Chondrocyte (in vitro differentiated cells): ENCODE data around the gene TPSG1. TPM values are rescaled to one million over a fixed set of nuclear protein-coding genes. Genes with fewer than 3 reads are reported as not detected.

Experiments used
- DNase-seq: peaks from one replicate; pipeline ENCODE4 v3.0.0; 2021; ENCODE audit warnings: mixed read lengths, low spot score
- H3K27ac Mint-ChIP-seq: one replicate; pipeline ENCODE4 v1.8.0; 2021; ENCODE audit warnings: mild to moderate bottlenecking, moderate library complexity, mixed read lengths; ENCODE audit not compliant: unreplicated experiment
- H3K27me3 Mint-ChIP-seq: 2 replicates; pipeline ENCODE4 v1.8.0; 2021; ENCODE audit warnings: low read depth, mixed read lengths
- H3K36me3 Mint-ChIP-seq: 2 replicates; pipeline ENCODE4 v1.8.0; 2021; ENCODE audit warnings: low read depth, mixed read lengths
- H3K4me1 Mint-ChIP-seq: 2 replicates; pipeline ENCODE4 v1.8.0; 2021; ENCODE audit warnings: low read depth, mild to moderate bottlenecking, mixed read lengths
- H3K4me3 Mint-ChIP-seq: one replicate; pipeline ENCODE4 v1.8.0; 2021; ENCODE audit warnings: mild to moderate bottlenecking, moderate library complexity, mixed read lengths; ENCODE audit not compliant: unreplicated experiment
- H3K9me3 Mint-ChIP-seq: 2 replicates; pipeline ENCODE4 v1.8.0; 2021; ENCODE audit warnings: low read depth, mixed read lengths
- CTCF ChIP-seq: fragments of 200-600 bp; sonication (generic); IDR thresholded peaks from 2 replicates; pipeline ENCODE4 v1.5.0; 2021; ENCODE audit warnings: antibody characterized with exemption, mild to moderate bottlenecking, moderate library complexity
- total RNA-seq: library from RNA; stranded (reverse); gene quantifications from 3 replicates; pipeline ENCODE4 v1.2.1, GENCODE V29; 2021

The TPSG1 gene
- total RNA-seq, 1 donor from 2014 or later, result not detected

GRCh38 chr16:1213796-1214372, 11.2 kb downstream of the TPSG1 start:
- DNase-seq, result no peak
- TF ChIP-seq CTCF, result no peak
- H3K4me1 Mint-ChIP-seq, result no peaks in the 10 kb centered on the region
- no peak overlapping the region for H3K27ac Mint-ChIP-seq
- no peaks in the 10 kb centered on the region for H3K27me3 Mint-ChIP-seq
- no peak overlapping the region for H3K4me3 Mint-ChIP-seq
- no peaks in the 10 kb centered on the region for H3K9me3 Mint-ChIP-seq
- H3K36me3 Mint-ChIP-seq, result peaks cover 18% of the 10 kb centered on the region

GRCh38 chr16:1213231-1213630, 11.8 kb downstream of the TPSG1 start:
- Mint-ChIP-seq H3K4me1 (no peaks in the 10 kb centered on the region), H3K9me3 (no peaks in the 10 kb centered on the region), H3K27ac (no peak overlapping the region), H3K27me3 (no peaks in the 10 kb centered on the region), H3K4me3 (no peak overlapping the region), H3K36me3 (peaks cover 19% of the 10 kb centered on the region)
- no peak for TF ChIP-seq CTCF
- no peak for DNase-seq

GRCh38 chr16:1212616-1213194, 12.4 kb downstream of the TPSG1 start:
- TF ChIP-seq CTCF, result no peak
- H3K4me1 Mint-ChIP-seq, result no peaks in the 10 kb centered on the region
- peaks cover 19% of the 10 kb centered on the region for H3K36me3 Mint-ChIP-seq
- H3K4me3 Mint-ChIP-seq, result no peak overlapping the region
- no peak overlapping the region for H3K27ac Mint-ChIP-seq
- no peak for DNase-seq
- no peaks in the 10 kb centered on the region for H3K9me3 Mint-ChIP-seq
- no peaks in the 10 kb centered on the region for H3K27me3 Mint-ChIP-seq

- TF ChIP-seq CTCF, result no peak
- Mint-ChIP-seq H3K27me3 (no peaks in the 10 kb centered on the region), H3K36me3 (peaks cover 16% of the 10 kb centered on the region), H3K4me1 (no peaks in the 10 kb centered on the region), H3K9me3 (no peaks in the 10 kb centered on the region), H3K4me3 (no peak overlapping the region), H3K27ac (no peak overlapping the region)
- no peak for DNase-seq
Observed at GRCh38 chr16:1211451-1212268, 13.4 kb downstream of the TPSG1 start.

GRCh38 chr16:1210461-1210860, 14.6 kb downstream of the TPSG1 start:
- Mint-ChIP-seq H3K4me1 (no peaks in the 10 kb centered on the region), H3K4me3 (no peak overlapping the region), H3K36me3 (peaks cover 13% of the 10 kb centered on the region), H3K27ac (no peak overlapping the region), H3K27me3 (no peaks in the 10 kb centered on the region), H3K9me3 (no peaks in the 10 kb centered on the region)
- no peak for DNase-seq
- TF ChIP-seq CTCF, result no peak
